Measurements from ENCODE around the gene HDAC4. TPM values are rescaled to one million over a fixed set of nuclear protein-coding genes. Genes with fewer than 3 reads are reported as not detected.

The HDAC4 gene
- total RNA-seq, 1 experiment from 2014 or later: 32.0 TPM

DNA sequence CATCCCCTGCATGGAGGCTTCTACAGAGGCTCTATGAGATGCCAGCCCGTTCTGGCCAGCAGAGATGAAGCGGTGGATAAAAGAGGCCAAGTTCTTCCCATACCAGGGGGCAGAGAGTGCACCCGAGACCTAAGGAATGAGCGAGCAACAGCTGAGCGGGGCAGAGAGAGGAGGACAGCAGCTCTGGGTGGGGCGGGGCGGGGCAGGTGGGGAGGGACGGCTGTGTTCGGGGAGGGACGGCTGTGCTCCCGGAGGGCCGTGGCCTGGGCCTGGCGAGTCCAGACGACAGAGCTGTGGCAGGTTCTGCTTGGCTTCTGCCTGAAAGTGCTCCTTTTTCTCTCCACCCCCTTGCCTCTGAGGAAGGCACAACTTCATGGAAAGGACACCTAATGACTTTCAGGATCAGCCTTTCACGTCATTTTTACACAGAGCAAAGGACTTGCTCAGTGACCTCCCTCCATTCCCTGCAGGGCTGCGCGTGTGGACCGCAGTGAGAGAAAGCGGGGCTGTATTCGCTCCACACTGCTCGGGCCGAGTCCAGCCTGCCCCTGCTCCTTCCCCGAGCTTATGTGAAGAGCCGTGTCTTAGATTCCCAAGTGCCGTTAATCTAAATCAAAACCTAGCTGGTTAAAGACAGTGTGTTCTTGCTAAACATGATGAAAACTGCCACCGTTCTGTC, 232.9 kb downstream of the HDAC4 start:
- Histone ChIP-seq H3K4me1 (ENCODE audit: insufficient read depth, low read length) (no peaks in the 10 kb centered on the region), H3T11ph (ENCODE audit: low read length) (no peak overlapping the region), H2BK15ac (ENCODE audit: low read depth, low read length) (no peak overlapping the region), H4K8ac (replicated peaks; ENCODE audit: insufficient read length, low read depth, low read length) (no peak overlapping the region), H3K9me3 (ENCODE audit: control insufficient read depth, low read depth, low read length) (no peaks in the 10 kb centered on the region), H3K79me2 (ENCODE audit: insufficient read depth, low read length) (no peaks in the 10 kb centered on the region), H2BK12ac (ENCODE audit: insufficient read length, low read depth, low read length) (no peak overlapping the region), H3K9ac (ENCODE audit: extremely low read depth, insufficient read length, low read length) (no peak overlapping the region), H2AK5ac (ENCODE audit: insufficient read length, low read length) (no peak overlapping the region), H3K23ac (ENCODE audit: insufficient read length, low read depth, low read length) (no peak overlapping the region), H3K27me3 (ENCODE audit: insufficient read depth, low read length) (no peaks in the 10 kb centered on the region), H2AFZ (ENCODE audit: low read length) (no peak overlapping the region), H2BK120ac (ENCODE audit: low read depth, low read length, poor library complexity, severe bottlenecking) (no peak overlapping the region), H4K20me1 (ENCODE audit: control insufficient read depth, insufficient read depth, insufficient read length) (peaks cover 3% of the 10 kb centered on the region), H3K23me2 (ENCODE audit: insufficient read length, low read depth, low read length, poor library complexity, severe bottlenecking) (no peaks in the 10 kb centered on the region), H4K91ac (ENCODE audit: insufficient read length, low read depth, low read length) (no peak overlapping the region), H3K18ac (ENCODE audit: insufficient read length, low read depth, low read length) (no peak overlapping the region), H3K4ac (ENCODE audit: low read depth, low read length) (no peak overlapping the region), H3K27ac (ENCODE audit: insufficient read length, low read depth, low read length) (no peak overlapping the region), H2BK5ac (ENCODE audit: insufficient read length, low read length) (no peak overlapping the region), H4K5ac (ENCODE audit: insufficient read length, low read depth, low read length) (no peak overlapping the region), H3K56ac (ENCODE audit: insufficient read length, low read depth, low read length) (no peak overlapping the region), H3K79me1 (ENCODE audit: insufficient read depth, low read depth, low read length, poor library complexity, severe bottlenecking) (no peaks in the 10 kb centered on the region), H3K14ac (ENCODE audit: insufficient read depth, low read length) (no peak overlapping the region), H2BK20ac (ENCODE audit: low read depth, low read length, poor library complexity, severe bottlenecking) (no peak overlapping the region), H3K4me2 (ENCODE audit: insufficient read depth, insufficient read length, low read length) (no peak overlapping the region)
- Mint-ChIP-seq H3K36me3 (ENCODE audit: insufficient read depth in 1 of 3, low read depth in 3 of 3) (peaks cover 21 to 27% (median 24%) of the 10 kb centered on the region in 3 experiments), H3K9me3 (peaks cover 19 to 20% of the 10 kb centered on the region in 2 experiments), H3K4me1 (0 out of 4 replicates have a peak, but pooled peaks cover 0 to 5% of the 10 kb centered on the region in 2 experiments), H3K27me3 (ENCODE audit: low read depth) (no peaks in the 10 kb centered on the region; the same call in 1 of the 2 replicates), H3K27ac (peak overlapping the region in 1 of 3 experiments; percentile 53; a peak in 2 of 7 replicates), H3K4me3 (no peak overlapping the region)
- TF ChIP-seq, protein P1, sequence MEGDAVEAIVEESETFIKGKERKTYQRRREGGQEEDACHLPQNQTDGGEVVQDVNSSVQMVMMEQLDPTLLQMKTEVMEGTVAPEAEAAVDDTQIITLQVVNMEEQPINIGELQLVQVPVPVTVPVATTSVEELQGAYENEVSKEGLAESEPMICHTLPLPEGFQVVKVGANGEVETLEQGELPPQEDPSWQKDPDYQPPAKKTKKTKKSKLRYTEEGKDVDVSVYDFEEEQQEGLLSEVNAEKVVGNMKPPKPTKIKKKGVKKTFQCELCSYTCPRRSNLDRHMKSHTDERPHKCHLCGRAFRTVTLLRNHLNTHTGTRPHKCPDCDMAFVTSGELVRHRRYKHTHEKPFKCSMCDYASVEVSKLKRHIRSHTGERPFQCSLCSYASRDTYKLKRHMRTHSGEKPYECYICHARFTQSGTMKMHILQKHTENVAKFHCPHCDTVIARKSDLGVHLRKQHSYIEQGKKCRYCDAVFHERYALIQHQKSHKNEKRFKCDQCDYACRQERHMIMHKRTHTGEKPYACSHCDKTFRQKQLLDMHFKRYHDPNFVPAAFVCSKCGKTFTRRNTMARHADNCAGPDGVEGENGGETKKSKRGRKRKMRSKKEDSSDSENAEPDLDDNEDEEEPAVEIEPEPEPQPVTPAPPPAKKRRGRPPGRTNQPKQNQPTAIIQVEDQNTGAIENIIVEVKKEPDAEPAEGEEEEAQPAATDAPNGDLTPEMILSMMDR (conservative IDR thresholded peaks at IDR 0.05): no peak
- no peak for DNase-seq
- no CpG with 5 or more reads among the region's 26 CpGs for WGBS (ENCODE audit: extremely low coverage, insufficient read length, low lambda C conversion rate)
